HG02981 (cell line): ENCODE data around the gene FBXO15.
A peak's percentile ranks its signal among the peaks of the same experiment; 100 is the strongest.

Experiments
- ATAC-seq: cut with Tn5 transposase; IDR thresholded peaks from one replicate; pipeline ENCODE4 v1.9.1; 2021; ENCODE audit warnings: mild to moderate bottlenecking, moderate library complexity; ENCODE audit not compliant: unreplicated experiment

The FBXO15 gene

DNA sequence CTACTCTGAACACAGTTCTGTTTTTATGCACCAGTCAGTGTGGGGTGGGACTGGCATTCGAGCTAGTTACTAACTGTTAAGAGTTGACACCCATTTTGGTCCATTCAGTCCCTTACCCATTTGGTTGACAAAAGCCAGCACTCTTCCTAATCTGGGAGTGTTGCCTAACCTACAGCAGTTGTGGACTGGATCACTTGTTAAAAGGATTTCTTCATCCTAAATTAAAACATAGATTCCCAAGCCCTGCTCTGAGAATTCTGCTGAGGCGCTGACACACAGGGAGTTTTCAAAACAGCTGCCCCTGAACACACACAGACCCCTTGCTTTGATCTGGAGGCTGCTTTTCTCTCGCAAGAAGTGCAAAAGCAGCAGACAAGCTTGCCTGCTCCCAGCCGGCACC is 7.1 kb upstream of the FBXO15 start:
- no peak for ATAC-seq

- no peak for ATAC-seq
These were observed 6.2 kb upstream of the FBXO15 start for GRCh38 chr18:74153793-74154192.

DNA sequence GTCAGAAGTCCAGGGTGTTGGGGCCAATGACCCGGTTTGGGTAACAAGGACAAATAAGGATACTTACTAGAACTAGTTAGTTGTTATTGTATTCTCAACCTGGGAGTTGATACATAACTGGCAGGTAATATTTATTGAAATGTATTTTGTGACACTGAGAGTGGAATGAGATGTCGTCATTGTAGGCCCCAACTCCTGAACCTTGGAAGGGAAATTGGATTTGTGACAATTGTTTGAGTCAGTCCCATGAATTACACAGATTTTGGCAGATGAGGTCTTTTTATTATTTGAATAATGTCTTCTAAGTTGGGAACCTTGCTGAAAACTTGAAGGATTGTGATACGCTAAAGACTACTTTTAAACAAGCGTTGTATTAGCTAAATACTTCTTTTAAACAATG is 5.7 kb upstream of the FBXO15 start:
- ATAC-seq = no peak

GRCh38 chr18:74152857-74153256 is 5.2 kb upstream of the FBXO15 start:
- ATAC-seq = no peak

GRCh38 chr18:74152270-74152669 is 4.6 kb upstream of the FBXO15 start:
- ATAC-seq = no peak

GRCh38 chr18:74149878-74150277 is 2.2 kb upstream of the FBXO15 start:
- no peak for ATAC-seq

- peak; percentile 12 for ATAC-seq
These were observed 973 bp upstream of the FBXO15 start for GRCh38 chr18:74148543-74149070.

GRCh38 chr18:74147491-74147778 is 199 bp downstream of the FBXO15 start:
- ATAC-seq = no peak

DNA sequence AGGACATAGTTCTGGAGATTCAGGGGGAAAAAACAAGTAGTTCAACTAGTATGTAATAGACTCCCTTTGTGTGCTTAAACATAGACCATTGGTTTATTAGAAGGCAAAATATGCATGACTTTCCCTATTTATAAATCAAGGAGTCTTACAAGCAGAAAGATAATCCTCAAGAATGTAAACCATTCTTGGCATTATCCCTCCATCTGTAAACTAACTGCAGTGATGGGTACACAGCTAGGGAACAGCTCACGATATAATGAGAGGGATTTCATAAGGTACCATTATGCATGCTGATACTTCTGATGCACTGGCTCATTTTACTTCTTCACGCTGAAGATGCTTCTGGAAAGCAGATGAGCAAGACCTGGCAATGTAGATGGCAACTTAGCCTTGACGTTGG is 878 bp downstream of the FBXO15 start:
- ATAC-seq = no peak

DNA sequence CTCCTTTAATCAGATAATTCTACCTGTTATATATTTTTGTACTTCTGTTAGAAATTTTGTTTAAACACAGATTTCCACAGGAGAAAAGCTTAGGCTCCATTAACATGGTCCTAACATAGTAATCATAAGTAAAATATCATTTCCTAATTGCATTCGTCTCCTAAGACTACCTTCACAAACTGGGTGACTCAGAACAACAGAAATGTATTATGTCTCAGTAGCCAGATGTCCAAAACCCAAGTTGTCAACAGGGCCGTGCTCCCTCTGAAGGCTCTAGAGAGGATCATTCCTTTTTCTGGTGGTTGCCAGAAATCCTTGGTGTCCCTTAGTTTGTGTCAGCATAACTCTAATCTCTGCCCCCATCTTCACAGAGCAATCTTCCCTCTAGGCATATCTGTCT is 5.4 kb downstream of the FBXO15 start:
- no peak for ATAC-seq

DNA sequence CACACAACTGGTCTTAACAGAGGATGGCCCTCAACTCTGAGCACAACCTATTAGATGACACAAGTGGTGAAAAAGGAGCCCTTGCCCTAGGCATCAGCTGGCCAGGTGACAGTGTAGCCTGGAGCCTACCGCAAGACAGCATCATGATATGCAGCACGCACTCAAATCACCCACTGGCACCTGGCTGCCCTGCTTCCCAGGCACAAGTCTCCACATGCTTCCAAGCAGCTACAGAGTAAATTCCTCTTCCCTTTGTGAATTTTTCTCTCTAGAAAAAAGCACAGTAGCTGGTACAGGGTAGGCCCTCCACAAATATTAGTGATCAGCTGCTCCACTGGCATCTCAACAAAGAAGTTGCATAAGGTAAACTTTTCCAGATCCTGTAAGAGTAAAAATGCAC is 6.0 kb downstream of the FBXO15 start:
- no peak for ATAC-seq

GRCh38 chr18:74140582-74140981 is 7.1 kb downstream of the FBXO15 start:
- no peak for ATAC-seq

GRCh38 chr18:74139888-74140287 is 7.7 kb downstream of the FBXO15 start:
- ATAC-seq = no peak

GRCh38 chr18:74139411-74139810 is 8.2 kb downstream of the FBXO15 start:
- ATAC-seq = no peak

- no peak for ATAC-seq
These were observed 9.6 kb downstream of the FBXO15 start for GRCh38 chr18:74137920-74138538.

GRCh38 chr18:74132201-74132600 is 15.4 kb downstream of the FBXO15 start:
- no peak for ATAC-seq

- ATAC-seq = no peak
These were observed 16.5 kb downstream of the FBXO15 start for GRCh38 chr18:74131124-74131523.

DNA sequence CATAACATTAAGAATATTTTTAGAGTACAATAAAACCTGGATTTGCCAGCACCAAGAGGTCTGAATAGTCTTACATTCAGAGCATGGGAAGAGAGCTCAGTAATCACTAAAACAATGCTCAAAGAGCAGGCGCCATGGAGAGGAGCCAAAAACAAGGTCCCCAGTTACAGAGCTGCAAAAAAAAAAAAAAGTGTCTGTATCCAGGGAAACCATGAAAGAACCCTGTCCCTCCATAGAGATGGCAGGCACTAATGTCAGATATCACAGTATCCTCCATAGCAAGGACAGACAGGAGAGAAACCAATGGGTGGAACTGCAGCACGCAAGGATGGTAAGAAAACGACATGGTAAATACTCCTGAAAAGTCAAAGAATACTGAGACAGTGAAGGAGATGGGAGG is 19.5 kb downstream of the FBXO15 start:
- ATAC-seq = no peak

DNA sequence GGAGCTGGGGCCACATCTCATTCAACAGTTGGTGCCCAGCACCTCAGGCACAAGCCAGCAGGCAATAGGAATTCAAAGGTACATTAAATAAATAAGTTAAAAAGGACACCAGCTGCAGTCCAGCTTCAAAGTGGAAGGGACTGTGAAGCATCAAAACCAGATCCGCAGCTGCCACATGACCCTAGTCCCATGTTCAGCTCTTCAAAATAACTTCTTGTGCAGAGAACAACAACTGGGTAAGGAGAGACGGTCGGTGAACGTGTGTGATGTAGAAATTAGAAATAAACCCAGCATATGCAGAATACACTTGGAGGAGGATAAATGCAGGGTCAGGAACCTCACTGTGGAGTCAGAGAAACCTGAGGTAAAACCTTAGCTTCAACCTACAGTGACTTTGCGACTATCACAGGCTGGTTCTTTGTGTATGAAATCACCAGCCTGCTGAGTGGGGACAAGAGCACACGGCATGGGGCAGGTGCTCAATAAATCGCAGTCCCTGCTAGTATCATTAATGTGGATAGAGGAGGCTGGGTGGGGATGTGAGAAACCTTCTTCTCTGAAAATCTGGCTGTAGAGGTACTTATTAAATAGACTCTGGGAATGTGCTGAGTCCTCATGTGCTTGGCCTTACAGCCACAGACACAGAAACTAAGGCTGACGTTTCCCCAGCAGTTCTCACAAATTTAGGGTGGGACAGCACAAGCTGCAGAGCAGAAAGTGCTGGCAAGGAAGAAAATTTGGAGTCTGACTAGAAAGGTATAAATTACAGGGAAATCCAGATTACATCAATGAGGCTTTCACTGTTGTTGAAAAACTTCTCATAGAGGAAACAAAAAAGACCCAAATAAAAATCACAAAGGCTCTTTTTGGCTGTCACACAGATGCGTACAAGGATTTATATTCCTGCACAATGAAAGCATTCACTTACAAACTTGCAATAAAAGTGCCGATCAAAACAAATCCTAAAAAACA is 20.7 kb downstream of the FBXO15 start:
- no peak for ATAC-seq

DNA sequence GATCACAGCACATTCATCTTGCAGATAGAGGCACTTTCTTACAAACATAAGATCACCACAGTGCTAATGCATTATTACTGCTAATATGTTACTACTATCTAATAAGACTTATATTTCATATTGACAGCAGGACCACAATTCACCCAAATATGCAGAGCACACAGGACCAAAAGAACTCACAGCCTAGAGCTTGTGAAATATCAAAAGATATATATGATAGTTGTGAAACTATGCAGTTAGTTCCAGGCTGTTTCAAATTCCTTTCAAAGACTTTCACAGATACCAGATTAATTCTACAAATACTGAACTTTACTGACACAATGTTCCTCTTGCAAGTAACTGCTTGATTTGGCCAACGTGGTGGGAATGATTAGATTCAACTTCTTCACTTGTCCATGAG is 23.0 kb downstream of the FBXO15 start:
- ATAC-seq = no peak

GRCh38 chr18:74123200-74123599 is 24.4 kb downstream of the FBXO15 start:
- ATAC-seq = no peak
